Ishikawa (cell line): ENCODE measurements around the gene GPR150.

Source experiments
- CEBPB ChIP-seq: IDR thresholded peaks from 2 replicates; pipeline ENCODE4 v1.6.1; 2012
- CREB1 ChIP-seq: IDR thresholded peaks from 2 replicates; pipeline ENCODE4 v1.6.1; 2012; ENCODE audit warnings: low read depth
- EGR1 ChIP-seq: IDR thresholded peaks from 2 replicates; pipeline ENCODE4 v1.6.1; 2012
- EP300 ChIP-seq: IDR thresholded peaks from 2 replicates; pipeline ENCODE4 v1.6.1; 2012; ENCODE audit warnings: borderline replicate concordance
- FOXM1 ChIP-seq: IDR thresholded peaks from 2 replicates; pipeline ENCODE4 v1.6.1; 2012; ENCODE audit warnings: low read depth, borderline replicate concordance
- NFIC ChIP-seq: IDR thresholded peaks from 2 replicates; pipeline ENCODE4 v1.6.1; 2012
- RAD21 ChIP-seq: IDR thresholded peaks from 2 replicates; pipeline ENCODE4 v1.6.1; 2012; ENCODE audit warnings: low read depth
- TAF1 ChIP-seq: IDR thresholded peaks from 2 replicates; pipeline ENCODE4 v1.6.1; 2012; ENCODE audit warnings: low read depth, mild to moderate bottlenecking
- TCF12 ChIP-seq: IDR thresholded peaks from 2 replicates; pipeline ENCODE4 v1.6.1; 2012; ENCODE audit warnings: low read depth
- TEAD4 ChIP-seq: IDR thresholded peaks from 2 replicates; pipeline ENCODE4 v1.6.1; 2012
- YY1 ChIP-seq: IDR thresholded peaks from 2 replicates; pipeline ENCODE4 v1.6.1; 2012; ENCODE audit warnings: low read depth
- TF ChIP-seq, protein P1 (sequence below): IDR thresholded peaks from 2 replicates; pipeline ENCODE4 v1.6.1; 2012
- TF ChIP-seq, protein P2 (sequence below): IDR thresholded peaks from 2 replicates; pipeline ENCODE4 v1.6.1; 2012; ENCODE audit warnings: low read depth, mild to moderate bottlenecking
- TF ChIP-seq, protein P3 (sequence below): IDR thresholded peaks from 2 replicates; pipeline ENCODE4 v1.6.1; 2012

DNA sequence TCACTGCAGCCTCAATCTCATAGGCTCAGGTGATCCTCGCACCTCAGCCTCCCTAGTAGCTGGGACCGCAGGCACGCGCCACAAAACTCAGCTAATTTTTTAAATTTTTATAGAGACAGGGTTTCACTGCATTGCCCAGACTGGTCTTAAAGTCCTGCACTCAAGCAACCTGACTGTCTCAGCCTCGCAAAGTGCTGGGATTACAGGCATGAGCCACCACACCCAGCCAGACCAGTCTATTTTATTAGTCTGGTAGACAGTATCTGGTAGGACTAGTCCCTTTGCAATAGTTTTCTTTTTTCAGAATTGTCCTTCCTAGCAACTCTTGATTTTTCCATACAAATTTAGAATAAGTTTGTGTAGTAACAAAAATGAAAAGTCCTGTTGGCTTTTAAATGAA is 14.1 kb upstream of the GPR150 start:
- TF ChIP-seq, protein P1, sequence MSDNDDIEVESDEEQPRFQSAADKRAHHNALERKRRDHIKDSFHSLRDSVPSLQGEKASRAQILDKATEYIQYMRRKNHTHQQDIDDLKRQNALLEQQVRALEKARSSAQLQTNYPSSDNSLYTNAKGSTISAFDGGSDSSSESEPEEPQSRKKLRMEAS, result no peak
- no peak for TF ChIP-seq YY1
- no peak for TF ChIP-seq TAF1
- no peak for TF ChIP-seq TCF12
- TF ChIP-seq EP300, result no peak
- no peak for TF ChIP-seq EGR1
- no peak for TF ChIP-seq RAD21
- no peak for TF ChIP-seq CREB1
- no peak for TF ChIP-seq CEBPB
- TF ChIP-seq FOXM1, result no peak
- no peak for TF ChIP-seq NFIC
- TF ChIP-seq, protein P2, sequence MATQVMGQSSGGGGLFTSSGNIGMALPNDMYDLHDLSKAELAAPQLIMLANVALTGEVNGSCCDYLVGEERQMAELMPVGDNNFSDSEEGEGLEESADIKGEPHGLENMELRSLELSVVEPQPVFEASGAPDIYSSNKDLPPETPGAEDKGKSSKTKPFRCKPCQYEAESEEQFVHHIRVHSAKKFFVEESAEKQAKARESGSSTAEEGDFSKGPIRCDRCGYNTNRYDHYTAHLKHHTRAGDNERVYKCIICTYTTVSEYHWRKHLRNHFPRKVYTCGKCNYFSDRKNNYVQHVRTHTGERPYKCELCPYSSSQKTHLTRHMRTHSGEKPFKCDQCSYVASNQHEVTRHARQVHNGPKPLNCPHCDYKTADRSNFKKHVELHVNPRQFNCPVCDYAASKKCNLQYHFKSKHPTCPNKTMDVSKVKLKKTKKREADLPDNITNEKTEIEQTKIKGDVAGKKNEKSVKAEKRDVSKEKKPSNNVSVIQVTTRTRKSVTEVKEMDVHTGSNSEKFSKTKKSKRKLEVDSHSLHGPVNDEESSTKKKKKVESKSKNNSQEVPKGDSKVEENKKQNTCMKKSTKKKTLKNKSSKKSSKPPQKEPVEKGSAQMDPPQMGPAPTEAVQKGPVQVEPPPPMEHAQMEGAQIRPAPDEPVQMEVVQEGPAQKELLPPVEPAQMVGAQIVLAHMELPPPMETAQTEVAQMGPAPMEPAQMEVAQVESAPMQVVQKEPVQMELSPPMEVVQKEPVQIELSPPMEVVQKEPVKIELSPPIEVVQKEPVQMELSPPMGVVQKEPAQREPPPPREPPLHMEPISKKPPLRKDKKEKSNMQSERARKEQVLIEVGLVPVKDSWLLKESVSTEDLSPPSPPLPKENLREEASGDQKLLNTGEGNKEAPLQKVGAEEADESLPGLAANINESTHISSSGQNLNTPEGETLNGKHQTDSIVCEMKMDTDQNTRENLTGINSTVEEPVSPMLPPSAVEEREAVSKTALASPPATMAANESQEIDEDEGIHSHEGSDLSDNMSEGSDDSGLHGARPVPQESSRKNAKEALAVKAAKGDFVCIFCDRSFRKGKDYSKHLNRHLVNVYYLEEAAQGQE, result no peak
- TF ChIP-seq TEAD4, result no peak
- TF ChIP-seq, protein P3, sequence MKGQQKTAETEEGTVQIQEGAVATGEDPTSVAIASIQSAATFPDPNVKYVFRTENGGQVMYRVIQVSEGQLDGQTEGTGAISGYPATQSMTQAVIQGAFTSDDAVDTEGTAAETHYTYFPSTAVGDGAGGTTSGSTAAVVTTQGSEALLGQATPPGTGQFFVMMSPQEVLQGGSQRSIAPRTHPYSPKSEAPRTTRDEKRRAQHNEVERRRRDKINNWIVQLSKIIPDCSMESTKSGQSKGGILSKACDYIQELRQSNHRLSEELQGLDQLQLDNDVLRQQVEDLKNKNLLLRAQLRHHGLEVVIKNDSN, result no peak
